DMS79 treated with DMSO at 0.1 percent for 48 hours (cell line): Measurements from ENCODE around the gene ITGAE.

Source experiments
- DNase-seq: peaks from one replicate; lab custom pipeline; 2025; lab: John Stamatoyannopoulos, UW

The ITGAE gene

DNA sequence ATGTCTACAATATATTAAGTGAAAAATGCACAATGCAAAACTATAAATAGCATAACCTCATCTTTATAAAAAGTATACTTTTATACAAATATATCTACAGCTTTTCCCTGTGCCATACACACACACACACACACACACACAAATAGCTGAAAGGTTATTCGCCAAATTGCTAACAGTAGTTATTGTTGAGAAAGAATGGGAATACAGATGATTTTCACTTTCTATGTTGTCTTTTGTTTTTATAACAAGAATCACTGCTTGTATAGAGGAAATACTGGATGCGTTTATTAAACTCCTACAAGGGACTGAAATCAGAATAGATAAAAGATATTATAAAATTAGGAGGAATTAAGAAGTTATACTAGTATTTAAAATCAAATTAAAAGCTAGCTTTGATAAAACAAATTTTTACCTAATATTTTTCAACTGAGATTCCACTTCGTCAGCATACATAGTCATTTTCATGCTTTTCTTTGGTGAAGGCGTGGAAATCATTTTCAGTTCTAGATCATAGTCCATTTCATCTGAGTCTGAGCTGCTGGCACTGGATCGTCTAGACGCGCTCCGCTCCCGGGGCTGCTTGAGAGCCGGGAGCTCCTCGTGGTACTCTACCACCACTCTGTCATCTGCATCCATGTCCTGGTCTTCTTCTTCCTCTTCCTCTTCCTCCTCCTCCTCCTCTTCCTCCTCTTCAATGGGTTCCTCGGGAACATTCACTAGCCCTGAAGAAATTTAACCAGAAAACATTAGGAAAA, 17.0 kb upstream of the ITGAE start:
- no peak for DNase-seq

- no peak for DNase-seq
These were observed 14.9 kb upstream of the ITGAE start for GRCh38 chr17:3815925-3816324.

GRCh38 chr17:3815122-3815521, 14.1 kb upstream of the ITGAE start:
- DNase-seq, result no peak

- no peak for DNase-seq
These were observed 13.4 kb upstream of the ITGAE start for GRCh38 chr17:3814361-3814760.

DNA sequence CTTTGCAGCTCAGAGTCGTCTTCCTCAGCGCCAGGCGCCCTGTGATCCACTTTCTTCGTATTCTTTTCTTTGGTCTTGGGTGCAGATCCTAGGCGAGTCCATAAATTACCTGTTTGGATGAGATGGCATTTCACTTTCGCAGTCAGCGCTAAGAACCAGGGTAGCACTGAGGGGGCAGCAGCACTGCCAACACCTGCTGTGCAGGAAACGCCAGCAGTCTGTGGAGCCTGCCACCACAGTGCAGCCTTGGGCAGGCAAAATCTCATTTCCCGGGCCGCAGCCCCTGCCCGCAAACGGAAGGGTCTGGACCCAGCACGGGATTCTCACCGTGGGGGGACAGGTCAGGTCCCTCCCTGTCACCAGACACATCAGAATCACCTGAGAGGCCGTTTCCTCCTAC, 12.2 kb upstream of the ITGAE start:
- DNase-seq, result no peak

- DNase-seq, result no peak
These were observed 11.8 kb upstream of the ITGAE start for GRCh38 chr17:3812771-3813170.

- no peak for DNase-seq
These were observed 11.3 kb upstream of the ITGAE start for GRCh38 chr17:3812284-3812683.

DNA sequence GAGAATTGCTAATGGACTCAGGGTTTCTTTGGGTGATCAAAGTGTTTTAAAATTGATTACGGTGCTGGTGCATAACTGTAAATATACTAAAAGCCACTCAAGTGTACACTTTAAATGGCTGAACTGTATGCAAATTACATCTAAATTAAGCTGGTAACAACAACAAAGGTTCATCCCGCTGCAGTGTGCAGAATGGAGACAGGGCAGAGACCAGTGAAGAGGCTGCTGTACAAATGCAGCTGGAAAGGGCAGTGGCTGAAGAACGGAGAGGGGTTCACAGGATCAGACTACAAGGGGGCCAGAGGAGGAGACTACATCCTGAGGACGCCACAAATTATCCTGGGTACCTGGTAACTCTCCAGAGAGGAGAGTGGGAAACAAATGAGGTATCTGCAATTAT, 9.0 kb upstream of the ITGAE start:
- no peak for DNase-seq

GRCh38 chr17:3809135-3809534, 8.1 kb upstream of the ITGAE start:
- no peak for DNase-seq

- no peak for DNase-seq
These were observed 7.7 kb upstream of the ITGAE start for GRCh38 chr17:3808701-3809100.

DNA sequence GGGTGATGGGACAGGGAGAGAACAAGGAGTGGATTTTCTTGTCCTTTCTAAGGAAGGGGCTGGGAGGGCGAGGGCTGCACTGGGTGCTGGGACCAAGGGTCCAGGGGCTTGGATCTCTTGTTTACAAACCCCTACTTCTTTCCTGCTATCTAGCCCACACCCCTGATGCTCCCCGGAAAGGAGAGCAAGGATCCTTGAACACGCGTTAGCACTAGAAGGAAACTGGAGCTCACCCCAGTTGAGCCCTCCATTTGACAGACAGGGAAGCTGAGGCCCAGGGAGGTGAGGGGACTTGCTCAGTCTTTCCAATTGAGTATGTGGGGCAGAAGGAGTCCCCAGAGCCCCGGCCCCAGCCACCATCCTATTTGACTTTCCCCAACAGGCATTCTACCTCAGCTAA, 4.6 kb upstream of the ITGAE start:
- no peak for DNase-seq

- DNase-seq, result no peak
These were observed 3.5 kb upstream of the ITGAE start for GRCh38 chr17:3804503-3804931.

GRCh38 chr17:3803308-3803640, 2.3 kb upstream of the ITGAE start:
- no peak for DNase-seq

DNA sequence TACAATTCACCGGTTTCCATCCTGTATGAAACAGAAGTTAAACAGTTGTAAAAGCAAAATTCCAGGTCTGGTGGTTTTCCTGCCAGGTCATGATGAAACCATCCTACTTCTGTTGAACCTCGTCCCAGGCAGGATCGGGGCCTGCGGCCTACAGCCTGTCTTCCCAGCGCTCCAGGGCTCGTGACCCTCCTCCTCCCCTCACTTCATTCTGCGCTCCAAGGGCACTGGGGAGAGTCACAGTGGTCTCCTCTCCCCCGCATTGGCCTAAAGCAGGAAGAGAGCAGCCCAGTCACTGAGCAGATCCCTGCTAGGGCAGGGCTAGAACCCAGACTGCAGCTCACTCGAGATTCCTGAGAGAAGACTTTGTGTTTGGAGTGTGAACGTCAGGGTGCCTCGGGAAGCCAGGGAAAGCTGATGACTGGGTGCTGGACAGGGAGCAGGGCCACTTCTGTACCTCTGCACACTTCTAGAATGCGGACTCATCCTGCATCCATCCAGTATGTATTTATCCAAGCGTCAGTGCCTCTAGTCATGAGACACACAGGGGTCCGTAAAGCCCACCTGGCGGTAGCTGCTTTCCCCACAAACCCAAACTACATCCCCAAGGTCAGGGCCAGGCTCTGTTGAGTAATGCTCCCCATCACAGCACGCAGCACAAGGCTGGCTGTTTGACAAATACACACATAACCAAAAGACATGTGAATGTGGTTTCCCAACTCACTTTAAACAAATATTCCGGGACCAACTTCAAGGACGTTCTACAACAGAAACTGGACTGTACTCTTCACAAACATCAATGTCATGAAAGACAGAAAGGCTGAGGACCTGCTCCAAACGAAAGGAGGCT, 1.7 kb upstream of the ITGAE start:
- no peak for DNase-seq

DNA sequence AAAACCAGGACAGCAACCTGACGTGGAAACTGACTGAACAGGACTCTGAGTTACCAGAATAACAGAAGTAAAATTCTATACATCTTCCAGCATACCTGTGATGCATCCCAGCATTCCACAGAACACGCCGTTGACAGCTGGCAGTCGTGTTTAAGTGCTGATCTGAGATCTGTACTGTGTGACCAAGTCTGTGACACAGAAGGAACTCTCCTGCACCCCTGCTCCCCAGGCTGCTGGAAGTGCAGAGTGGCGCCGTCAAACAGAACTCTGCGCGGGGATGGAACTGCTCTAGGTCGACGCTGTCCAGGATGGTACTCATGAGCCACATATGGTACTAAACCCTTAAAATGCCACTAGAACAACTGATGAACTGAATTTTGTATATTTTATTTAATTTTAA, 804 bp upstream of the ITGAE start:
- no peak for DNase-seq

- DNase-seq, result no peak
These were observed 359 bp upstream of the ITGAE start for GRCh38 chr17:3801347-3801746.

DNA sequence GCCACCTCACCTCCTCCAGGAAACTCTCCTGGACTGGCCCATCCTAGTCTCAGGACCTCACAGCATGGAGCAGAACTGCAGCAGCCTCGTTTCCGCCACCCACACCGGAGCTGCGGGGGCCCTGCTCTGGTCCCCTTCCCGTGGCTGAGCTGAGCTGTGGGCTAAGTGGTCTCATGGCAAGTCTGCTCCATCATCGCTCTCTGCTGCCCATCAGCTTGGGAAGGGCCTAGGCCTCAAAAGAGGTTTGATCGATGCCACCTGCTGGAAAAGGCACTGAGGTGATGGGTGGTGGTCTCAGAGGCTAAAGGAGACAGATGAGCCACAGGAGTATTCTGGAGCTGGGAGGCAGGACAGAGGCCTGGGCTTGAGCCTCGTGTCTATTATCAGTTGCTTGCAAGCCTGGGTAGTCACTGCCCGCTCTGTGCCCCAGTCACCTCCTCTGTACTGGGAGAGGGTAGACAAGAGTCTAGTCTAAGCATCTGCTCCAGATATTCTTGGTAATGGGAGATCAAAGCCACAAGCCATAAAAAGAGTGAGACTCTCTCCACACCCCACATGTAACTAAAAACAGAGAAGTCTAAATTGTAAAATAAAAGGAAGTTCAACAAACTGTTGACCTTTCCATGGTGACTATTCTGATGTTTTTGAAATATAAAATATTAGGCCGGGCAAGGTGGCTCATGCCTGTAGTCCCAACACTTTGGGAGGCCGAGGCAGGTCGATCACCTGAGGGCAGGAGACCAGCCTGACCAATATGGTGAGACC, 1.6 kb downstream of the ITGAE start:
- no peak for DNase-seq

GRCh38 chr17:3798273-3799180, 2.5 kb downstream of the ITGAE start:
- DNase-seq, result no peak

DNA sequence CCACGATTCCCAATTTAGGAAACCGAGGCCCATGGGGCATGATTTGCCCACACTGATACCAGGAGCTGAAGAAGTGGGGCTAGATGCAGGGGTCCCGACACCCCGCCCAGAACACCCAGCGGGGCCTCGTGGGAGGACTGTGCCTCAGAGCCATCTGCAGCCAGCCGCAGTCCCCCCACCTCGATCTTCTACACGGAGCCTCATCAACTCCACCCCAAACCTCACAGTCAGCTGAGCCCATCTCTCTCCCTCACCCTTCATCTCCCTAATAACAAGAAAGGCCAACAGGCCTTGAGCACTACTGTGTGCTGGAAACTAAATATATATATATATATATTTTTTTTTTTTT, 4.2 kb downstream of the ITGAE start:
- DNase-seq, result no peak

DNA sequence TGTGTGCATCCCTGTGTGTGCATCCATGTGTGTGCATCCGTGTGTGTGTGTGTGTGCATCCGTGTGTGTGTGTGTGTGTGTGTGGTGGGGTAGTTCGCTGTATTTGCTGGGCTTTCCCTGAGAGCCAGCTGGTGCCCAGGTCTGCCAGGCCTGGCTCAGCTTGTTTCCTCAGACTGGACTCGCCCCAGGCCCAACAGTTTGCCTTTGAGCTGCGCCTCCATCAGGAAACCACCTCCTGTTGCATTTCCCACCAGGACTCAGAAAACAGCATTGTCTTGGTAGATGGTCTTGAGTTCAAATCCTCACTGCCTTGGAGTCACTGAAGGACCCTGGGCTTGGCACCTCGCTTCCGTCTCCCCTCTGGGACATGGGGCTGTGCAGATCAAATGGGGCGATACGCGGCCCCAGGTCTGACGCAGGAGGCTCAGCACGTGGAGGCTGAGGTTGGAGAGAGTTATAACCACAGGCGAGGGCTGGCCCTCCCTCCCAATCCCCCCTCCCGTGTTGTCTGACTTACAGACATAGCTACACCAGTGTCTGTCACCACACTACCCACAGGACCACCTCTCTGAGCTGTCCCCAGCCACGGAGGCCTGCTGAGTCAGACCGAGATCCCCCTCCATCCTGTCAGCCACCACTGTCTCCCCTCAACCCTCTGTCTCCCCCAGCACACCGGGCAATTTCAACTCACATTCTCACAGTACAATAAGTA, 4.7 kb downstream of the ITGAE start:
- DNase-seq, result no peak

GRCh38 chr17:3795390-3796102, 5.4 kb downstream of the ITGAE start:
- DNase-seq, result no peak
